NCI-H2107 treated with DMSO at 0.1 percent for 48 hours (cell line): ENCODE measurements around the gene MUC3A.
"Not testable (repeated sequence)": the region's sequence is repeated elsewhere in the genome, so short reads cannot be mapped to it uniquely, and the experiment has no call there.

Experiments used
- DNase-seq: peaks from one replicate; lab custom pipeline; 2025; ENCODE audit not compliant: unreplicated experiment; lab: John Stamatoyannopoulos, UW

MUC3A gene

GRCh38 chr7:100949227-100949932, at the start of gene MUC3A:
MUC3A (plus strand) TSS chr7:100949534; CDS start chr7:100949625, 91 bp downstream.
- DNase-seq: no peak

- DNase-seq: no peak
Observed at GRCh38 chr7:100900978-100901377, 48.4 kb upstream of the MUC3A start.

GRCh38 chr7:100901921-100902332, 47.4 kb upstream of the MUC3A start:
- DNase-seq: no peak

- DNase-seq: no peak
Observed at GRCh38 chr7:100902638-100903037, 46.7 kb upstream of the MUC3A start.

- no peak for DNase-seq
Observed at GRCh38 chr7:100908512-100908911, 40.8 kb upstream of the MUC3A start.

GRCh38 chr7:100910443-100910842, 38.9 kb upstream of the MUC3A start:
- DNase-seq: not testable (repeated sequence)

GRCh38 chr7:100911484-100911883, 37.9 kb upstream of the MUC3A start:
- DNase-seq: no peak

GRCh38 chr7:100914208-100914878, 35.0 kb upstream of the MUC3A start:
- DNase-seq: no peak

GRCh38 chr7:100914879-100915447, 34.4 kb upstream of the MUC3A start:
- no peak for DNase-seq

GRCh38 chr7:100919335-100919734, 30.0 kb upstream of the MUC3A start:
- DNase-seq: not testable (repeated sequence)

GRCh38 chr7:100919779-100920437, 29.4 kb upstream of the MUC3A start:
- not testable (repeated sequence) for DNase-seq

GRCh38 chr7:100921039-100921438, 28.3 kb upstream of the MUC3A start:
- DNase-seq: no peak

- DNase-seq: not testable (repeated sequence)
Observed at GRCh38 chr7:100923616-100924015, 25.7 kb upstream of the MUC3A start.

- no peak for DNase-seq
Observed at GRCh38 chr7:100929808-100930174, 19.5 kb upstream of the MUC3A start.

- no peak for DNase-seq
Observed at GRCh38 chr7:100933734-100934133, 15.6 kb upstream of the MUC3A start.

GRCh38 chr7:100935381-100935780, 14.0 kb upstream of the MUC3A start:
- DNase-seq: not testable (repeated sequence)

- DNase-seq: not testable (repeated sequence)
Observed at GRCh38 chr7:100936167-100936566, 13.2 kb upstream of the MUC3A start.

- DNase-seq: no peak
Observed at GRCh38 chr7:100942045-100942774, 7.1 kb upstream of the MUC3A start.

GRCh38 chr7:100943693-100944092, 5.6 kb upstream of the MUC3A start:
- DNase-seq: no peak

GRCh38 chr7:100944138-100944537, 5.2 kb upstream of the MUC3A start:
- DNase-seq: no peak

- no peak for DNase-seq
Observed at GRCh38 chr7:100946111-100946510, 3.2 kb upstream of the MUC3A start.
